Ishikawa (cell line): ENCODE results near the gene ATF7.

Source experiments
- CEBPB ChIP-seq: IDR thresholded peaks from 2 replicates; pipeline ENCODE4 v1.6.1; 2012
- EGR1 ChIP-seq: IDR thresholded peaks from 2 replicates; pipeline ENCODE4 v1.6.1; 2012
- EP300 ChIP-seq: IDR thresholded peaks from 2 replicates; pipeline ENCODE4 v1.6.1; 2012; ENCODE audit warnings: borderline replicate concordance
- NFIC ChIP-seq: IDR thresholded peaks from 2 replicates; pipeline ENCODE4 v1.6.1; 2012
- TAF1 ChIP-seq: IDR thresholded peaks from 2 replicates; pipeline ENCODE4 v1.6.1; 2012; ENCODE audit warnings: low read depth, mild to moderate bottlenecking
- YY1 ChIP-seq: IDR thresholded peaks from 2 replicates; pipeline ENCODE4 v1.6.1; 2012; ENCODE audit warnings: low read depth
- TF ChIP-seq, protein P1 (sequence below): IDR thresholded peaks from 2 replicates; pipeline ENCODE4 v1.6.1; 2012
- TF ChIP-seq, protein P2 (sequence below): IDR thresholded peaks from 2 replicates; pipeline ENCODE4 v1.6.1; 2012; ENCODE audit warnings: low read depth, mild to moderate bottlenecking

DNA sequence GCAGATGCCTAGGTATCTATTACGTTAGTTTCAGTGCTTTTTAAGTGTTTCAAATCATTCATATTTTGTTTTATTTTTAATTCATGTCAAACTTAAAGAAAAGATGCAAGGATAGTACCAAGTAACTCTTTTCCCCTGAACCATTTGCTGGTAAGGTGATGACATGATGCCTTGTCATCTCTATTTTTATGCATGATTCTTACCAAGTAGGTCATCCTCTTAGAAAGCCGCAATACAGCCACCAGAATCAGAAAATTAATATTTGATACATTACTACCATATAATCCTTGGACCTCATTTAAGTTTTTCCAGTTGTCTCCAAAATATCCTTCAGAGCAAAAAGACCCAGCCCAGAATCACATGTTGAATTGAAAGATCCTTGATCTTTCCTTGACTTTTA lies 27.4 kb upstream of the ATF7 start:
- TF ChIP-seq EGR1: no peak
- TF ChIP-seq, protein P1, sequence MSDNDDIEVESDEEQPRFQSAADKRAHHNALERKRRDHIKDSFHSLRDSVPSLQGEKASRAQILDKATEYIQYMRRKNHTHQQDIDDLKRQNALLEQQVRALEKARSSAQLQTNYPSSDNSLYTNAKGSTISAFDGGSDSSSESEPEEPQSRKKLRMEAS: no peak
- TF ChIP-seq YY1: no peak
- TF ChIP-seq NFIC: no peak
- no peak for TF ChIP-seq EP300
- TF ChIP-seq, protein P2, sequence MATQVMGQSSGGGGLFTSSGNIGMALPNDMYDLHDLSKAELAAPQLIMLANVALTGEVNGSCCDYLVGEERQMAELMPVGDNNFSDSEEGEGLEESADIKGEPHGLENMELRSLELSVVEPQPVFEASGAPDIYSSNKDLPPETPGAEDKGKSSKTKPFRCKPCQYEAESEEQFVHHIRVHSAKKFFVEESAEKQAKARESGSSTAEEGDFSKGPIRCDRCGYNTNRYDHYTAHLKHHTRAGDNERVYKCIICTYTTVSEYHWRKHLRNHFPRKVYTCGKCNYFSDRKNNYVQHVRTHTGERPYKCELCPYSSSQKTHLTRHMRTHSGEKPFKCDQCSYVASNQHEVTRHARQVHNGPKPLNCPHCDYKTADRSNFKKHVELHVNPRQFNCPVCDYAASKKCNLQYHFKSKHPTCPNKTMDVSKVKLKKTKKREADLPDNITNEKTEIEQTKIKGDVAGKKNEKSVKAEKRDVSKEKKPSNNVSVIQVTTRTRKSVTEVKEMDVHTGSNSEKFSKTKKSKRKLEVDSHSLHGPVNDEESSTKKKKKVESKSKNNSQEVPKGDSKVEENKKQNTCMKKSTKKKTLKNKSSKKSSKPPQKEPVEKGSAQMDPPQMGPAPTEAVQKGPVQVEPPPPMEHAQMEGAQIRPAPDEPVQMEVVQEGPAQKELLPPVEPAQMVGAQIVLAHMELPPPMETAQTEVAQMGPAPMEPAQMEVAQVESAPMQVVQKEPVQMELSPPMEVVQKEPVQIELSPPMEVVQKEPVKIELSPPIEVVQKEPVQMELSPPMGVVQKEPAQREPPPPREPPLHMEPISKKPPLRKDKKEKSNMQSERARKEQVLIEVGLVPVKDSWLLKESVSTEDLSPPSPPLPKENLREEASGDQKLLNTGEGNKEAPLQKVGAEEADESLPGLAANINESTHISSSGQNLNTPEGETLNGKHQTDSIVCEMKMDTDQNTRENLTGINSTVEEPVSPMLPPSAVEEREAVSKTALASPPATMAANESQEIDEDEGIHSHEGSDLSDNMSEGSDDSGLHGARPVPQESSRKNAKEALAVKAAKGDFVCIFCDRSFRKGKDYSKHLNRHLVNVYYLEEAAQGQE: no peak
- no peak for TF ChIP-seq TAF1
- no peak for TF ChIP-seq CEBPB
